H1 (cell line): ENCODE measurements around the gene GSAP. TPM values are rescaled to one million over a fixed set of nuclear protein-coding genes. Genes with fewer than 3 reads are reported as not detected.
A peak's percentile ranks its signal among the peaks of the same experiment; 100 is the strongest.

ENCODE experiments used
- CHD1 ChIP-seq: IDR thresholded peaks from 2 replicates; pipeline ENCODE4 v1.6.1; 2012; ENCODE audit warnings: low read depth, low read length, improper control_type of control experiment
- EGR1 ChIP-seq: IDR thresholded peaks from 2 replicates; pipeline ENCODE4 v1.6.1; 2011; ENCODE audit warnings: low read depth, low read length, borderline replicate concordance
- FOSL1 ChIP-seq: IDR thresholded peaks from 2 replicates; pipeline ENCODE4 v1.6.1; 2011; ENCODE audit warnings: mild to moderate bottlenecking, low read depth, low read length, moderate library complexity; ENCODE audit not compliant: insufficient read depth
- HDAC2 ChIP-seq, 2 experiments: fragments of 300-600 bp in 1 of 2; sonication (generic) in 1 of 2; IDR thresholded peaks; 2 replicates each; pipeline ENCODE4 v1.6.1; 2011 to 2012; ENCODE audit warnings: low read depth in 2 of 2, low read length in 2 of 2, mild to moderate bottlenecking in 2 of 2, moderate library complexity in 2 of 2, borderline replicate concordance in 1 of 2, inconsistent platforms in 1 of 2
- JUND ChIP-seq: IDR thresholded peaks from 2 replicates; pipeline ENCODE4 v1.6.1; 2011; ENCODE audit warnings: mild to moderate bottlenecking, improper control_type of control experiment, low read length
- KDM1A ChIP-seq: fragments of 200-600, 300-600 bp; sonication (generic); IDR thresholded peaks from 2 replicates; pipeline ENCODE4 v1.7.1; 2016; ENCODE audit warnings: mild to moderate bottlenecking, low read length, borderline replicate concordance
- KDM4A ChIP-seq: IDR thresholded peaks from one replicate; pipeline ENCODE4 v1.7.1; 2012; ENCODE audit warnings: low read depth, mild to moderate bottlenecking, moderate library complexity, low read length, inconsistent platforms; ENCODE audit not compliant: severe bottlenecking
- MAFK ChIP-seq: IDR thresholded peaks from 2 replicates; pipeline ENCODE4 v1.6.1; 2012; ENCODE audit warnings: low read depth, mild to moderate bottlenecking, improper control_type of control experiment, low read length
- NANOG ChIP-seq: IDR thresholded peaks from 2 replicates; pipeline ENCODE4 v1.6.1; 2011; ENCODE audit warnings: low read length, low read depth, mild to moderate bottlenecking, inconsistent platforms; ENCODE audit not compliant: insufficient read depth, poor library complexity, severe bottlenecking
- NRF1 ChIP-seq: IDR thresholded peaks from 2 replicates; pipeline ENCODE4 v1.6.1; 2011; ENCODE audit warnings: mild to moderate bottlenecking, low read depth, low read length, improper control_type of control experiment
- POLR2AphosphoS5 ChIP-seq: IDR thresholded peaks from 2 replicates; pipeline ENCODE4 v1.6.1; 2011; ENCODE audit warnings: low read depth, low read length
- POU5F1 ChIP-seq: IDR thresholded peaks from 2 replicates; pipeline ENCODE4 v1.6.1; 2011; ENCODE audit warnings: low read depth, mild to moderate bottlenecking, low read length, moderate library complexity
- RBBP5 ChIP-seq: IDR thresholded peaks from 2 replicates; pipeline ENCODE4 v1.7.1; 2012; ENCODE audit warnings: low read depth, mild to moderate bottlenecking, inconsistent platforms, low read length, moderate library complexity, borderline replicate concordance
- RXRA ChIP-seq: IDR thresholded peaks from 2 replicates; pipeline ENCODE4 v1.6.1; 2011; ENCODE audit warnings: low read depth, mild to moderate bottlenecking, low read length, moderate library complexity; ENCODE audit not compliant: insufficient read depth
- SIRT6 ChIP-seq: IDR thresholded peaks from one replicate; pipeline ENCODE4 v1.7.1; 2012; ENCODE audit warnings: low read length, inconsistent platforms
- SIX5 ChIP-seq: IDR thresholded peaks from 2 replicates; pipeline ENCODE4 v1.6.1; 2011; ENCODE audit warnings: mild to moderate bottlenecking, low read depth, low read length
- SP1 ChIP-seq: IDR thresholded peaks from 2 replicates; pipeline ENCODE4 v1.6.1; 2011; ENCODE audit warnings: low read depth, low read length
- SUZ12 ChIP-seq: fragments of 200-600 bp; sonication (generic); IDR thresholded peaks from 2 replicates; pipeline ENCODE4 v1.6.1; 2012; ENCODE audit warnings: mild to moderate bottlenecking, inconsistent platforms, low read length, moderate library complexity, mixed read lengths
- TAF7 ChIP-seq: optimal IDR thresholded peaks from 2 replicates; pipeline ENCODE3; 2011; ENCODE audit warnings: low read depth, mild to moderate bottlenecking, inconsistent platforms, low read length, moderate library complexity, borderline replicate concordance
- TEAD4 ChIP-seq: IDR thresholded peaks from 2 replicates; pipeline ENCODE4 v1.6.1; 2012; ENCODE audit warnings: low read depth, low read length, inconsistent platforms, mixed read lengths
- ZNF274 ChIP-seq: IDR thresholded peaks from 2 replicates; pipeline ENCODE4 v1.7.0; 2012; ENCODE audit warnings: low read length, borderline replicate concordance; ENCODE audit errors: extremely low read depth
- polyA plus RNA-seq, 7 experiments: library from polyadenylated mRNA; depleted of rRNA in 3 of 7; stranded (reverse) in 5 of 7; unstranded in 2 of 7; fragments of >200 nt in 5 of 7; fragments of 200-250 nt in 2 of 7; gene quantifications; 1 replicate in 5 of 7; 2 replicates in 1 of 7; 4 replicates in 1 of 7; pipeline versions ENCODE4 v1.2.1 to v1.2.3, GENCODE V29; 2011 to 2013; ENCODE audit warnings: missing spikeins in 2 of 7, mixed read lengths in 2 of 7
- total RNA-seq: library from RNA; stranded (reverse); fragmentation: NEBNext Ultra II Directional; extraction: Animal tissue kit (Norgen Biotek cat#: 25700); gene quantifications from 2 replicates; pipeline ENCODE4 v1.2.1, GENCODE V29; 2021
- TF ChIP-seq, protein P1 (sequence below): IDR thresholded peaks from 2 replicates; pipeline ENCODE4 v1.6.1; 2012; ENCODE audit warnings: inconsistent platforms
- TF ChIP-seq, protein P2 (sequence below): IDR thresholded peaks from 2 replicates; pipeline ENCODE4 v1.6.1; 2012; ENCODE audit warnings: inconsistent platforms

Gene GSAP
- total and polyA plus RNA-seq, 2 of the 8 experiments (the other 6 are each of a cell fraction or from before 2014, with no cell fraction given) = 0.93 to 2.1 TPM

DNA sequence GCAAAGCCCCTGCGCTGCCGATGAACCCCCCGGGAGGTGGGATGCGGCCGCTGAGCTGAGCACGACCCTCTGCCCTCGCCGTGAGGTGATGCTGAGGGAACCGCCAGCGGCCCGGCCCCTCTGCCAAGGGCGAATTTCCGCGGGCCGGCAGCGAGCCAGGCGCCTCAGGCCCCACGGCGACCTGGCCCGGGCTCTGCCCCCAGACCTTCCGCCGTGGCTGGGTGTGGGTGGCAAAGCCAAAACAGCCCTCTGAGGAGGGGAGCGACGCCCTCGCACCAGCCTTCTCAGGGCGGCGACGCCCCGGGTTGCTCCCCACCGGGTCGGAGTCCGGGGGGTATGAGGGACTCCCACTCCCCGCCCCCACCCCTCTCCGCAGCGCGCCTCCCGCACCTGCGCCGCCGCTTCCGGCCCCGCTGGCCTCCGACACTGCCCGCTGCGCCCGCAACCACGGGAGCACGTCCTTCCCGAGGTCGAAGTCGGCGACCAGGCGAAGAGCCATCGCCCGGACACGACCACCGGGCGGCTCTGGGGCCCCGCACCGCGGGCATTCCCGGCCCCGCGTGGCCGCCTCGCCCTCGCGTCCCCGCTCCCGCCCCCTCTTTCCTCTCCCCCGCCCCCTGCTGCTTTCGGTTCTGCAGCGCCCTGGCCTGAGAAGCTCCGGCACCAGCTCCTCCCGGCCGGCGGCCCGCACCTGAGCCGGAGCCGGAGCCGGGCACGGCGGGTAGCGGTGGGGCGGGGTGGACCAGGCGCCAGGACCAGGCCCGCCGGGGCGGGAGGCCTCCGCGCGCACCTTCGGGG is at the start of gene GSAP (continued):
- no peak for TF ChIP-seq SP1
- peak; percentile 29 for TF ChIP-seq SUZ12
- TF ChIP-seq RXRA = no peak
- TF ChIP-seq POU5F1 = no peak
- no peak for TF ChIP-seq NRF1
- TF ChIP-seq FOSL1 = no peak
- no peak for TF ChIP-seq TEAD4
- TF ChIP-seq NANOG = no peak
- no peak for TF ChIP-seq MAFK
- no peak for TF ChIP-seq SIX5
- no peak for TF ChIP-seq JUND
- no peak for TF ChIP-seq POLR2AphosphoS5
- TF ChIP-seq TAF7 = no peak
- no peak for TF ChIP-seq ZNF274
- peak; percentile 64; the same call in 1 of the 2 replicates for TF ChIP-seq RBBP5
- TF ChIP-seq, protein P1, sequence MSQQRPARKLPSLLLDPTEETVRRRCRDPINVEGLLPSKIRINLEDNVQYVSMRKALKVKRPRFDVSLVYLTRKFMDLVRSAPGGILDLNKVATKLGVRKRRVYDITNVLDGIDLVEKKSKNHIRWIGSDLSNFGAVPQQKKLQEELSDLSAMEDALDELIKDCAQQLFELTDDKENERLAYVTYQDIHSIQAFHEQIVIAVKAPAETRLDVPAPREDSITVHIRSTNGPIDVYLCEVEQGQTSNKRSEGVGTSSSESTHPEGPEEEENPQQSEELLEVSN = 0 out of 2 replicates have a peak, but pooled peaks have one; percentile 32
- no peak for TF ChIP-seq KDM1A
- TF ChIP-seq KDM4A = peak; percentile 86
- TF ChIP-seq HDAC2 (IDR thresholded peaks at IDR 0.05; ENCODE audit: borderline replicate concordance in 1 of 2, low read depth in 2 of 2, low read length in 2 of 2) = 0 out of 4 replicates have a peak, but pooled peaks of 1 of the 2 experiments have one; percentile 37
- TF ChIP-seq, protein P2, sequence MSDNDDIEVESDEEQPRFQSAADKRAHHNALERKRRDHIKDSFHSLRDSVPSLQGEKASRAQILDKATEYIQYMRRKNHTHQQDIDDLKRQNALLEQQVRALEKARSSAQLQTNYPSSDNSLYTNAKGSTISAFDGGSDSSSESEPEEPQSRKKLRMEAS = peak; percentile 52
- TF ChIP-seq CHD1 = no peak
- TF ChIP-seq SIRT6 = no peak
- TF ChIP-seq EGR1 = no peak
